ENCODE data around the gene RETN.

Gene RETN

GRCh38 chr19:7655581-7655980 lies 13.3 kb upstream of the RETN start:
- DNase-seq (ENCODE audit: extremely low spot score) = no peak
- CTCF ChIA-PET = interaction anchor here (0.8 to 4.0 kb wide), 6 partner anchors 11 to 288 kb away, joined by 3 to 19 read pairs (median 5); partner anchors contain the start of gene TRAPPC5
- POLR2A ChIA-PET = interaction anchor here (0.6 kb wide), 2 partner anchors 87 to 119 kb away, joined by 3 to 5 read pairs; no protein-coding TSS in a partner anchor
- no peak for TF ChIP-seq CTCF (IDR thresholded peaks at IDR 0.05; ENCODE audit: control extremely low read depth, extremely low read depth, low read depth, missing control alignments)

GRCh38 chr19:7657131-7657751 lies 11.6 kb upstream of the RETN start:
- no peak for TF ChIP-seq CTCF (IDR thresholded peaks at IDR 0.05; ENCODE audit: control extremely low read depth, extremely low read depth, low read depth, missing control alignments)
- DNase-seq (ENCODE audit: extremely low spot score) = no peak
- CTCF ChIA-PET = interaction anchor here (1.2 to 4.0 kb wide), 3 partner anchors 24 to 143 kb away, joined by 3 to 19 read pairs (median 5); partner anchors contain the start of gene TRAPPC5
- POLR2A ChIA-PET = no interaction called here

GRCh38 chr19:7658219-7658686 lies 10.6 kb upstream of the RETN start:
- ChIA-PET CTCF (interaction anchor here (1.0 to 4.0 kb wide), 2 partner anchors 23 to 142 kb away, joined by 3 to 19 read pairs; partner anchors contain the start of gene TRAPPC5), POLR2A (interaction anchor here (0.6 kb wide), 1 partner anchor 259 kb away, joined by 4 read pairs; no protein-coding TSS in a partner anchor)
- TF ChIP-seq CTCF (IDR thresholded peaks at IDR 0.05; ENCODE audit: control extremely low read depth, extremely low read depth, low read depth, missing control alignments) = no peak
- DNase-seq (ENCODE audit: extremely low spot score) = peak; percentile 95

GRCh38 chr19:7661744-7662538 lies 6.9 kb upstream of the RETN start:
- TF ChIP-seq CTCF (IDR thresholded peaks at IDR 0.05; ENCODE audit: control extremely low read depth, extremely low read depth, low read depth, missing control alignments) = no peak
- CTCF ChIA-PET = interaction anchor here (0.6 to 5.0 kb wide), 5 partner anchors 8 to 242 kb away, joined by 3 to 24 read pairs (median 4); partner anchors contain the start of genes MAP2K7 and TRAPPC5
- POLR2A ChIA-PET = interaction anchor here (0.8 kb wide), 1 partner anchor 24 kb away, joined by 3 read pairs; no protein-coding TSS in a partner anchor
- no peak for DNase-seq (ENCODE audit: extremely low spot score)

GRCh38 chr19:7662657-7663056 lies 6.2 kb upstream of the RETN start:
- no peak for DNase-seq (ENCODE audit: extremely low spot score)
- ChIA-PET CTCF (interaction anchor here (0.9 to 5.0 kb wide), 4 partner anchors 10 to 241 kb away, joined by 3 to 24 read pairs (median 4); partner anchors contain the start of genes MAP2K7 and TRAPPC5), POLR2A (no interaction called here)
- no peak for TF ChIP-seq CTCF (IDR thresholded peaks at IDR 0.05; ENCODE audit: control extremely low read depth, extremely low read depth, low read depth, missing control alignments)

GRCh38 chr19:7663706-7664105 lies 5.1 kb upstream of the RETN start:
- no peak for DNase-seq (ENCODE audit: extremely low spot score)
- TF ChIP-seq CTCF (IDR thresholded peaks at IDR 0.05; ENCODE audit: control extremely low read depth, extremely low read depth, low read depth, missing control alignments) = no peak
- POLR2A ChIA-PET = no interaction called here
- CTCF ChIA-PET = interaction anchor here (0.8 to 5.0 kb wide), 7 partner anchors 11 to 136 kb away, joined by 3 to 24 read pairs (median 4); partner anchors contain the start of gene TRAPPC5

All from GM10248 (cell line).